Measurements from ENCODE around the gene MAP2K2. TPM values are rescaled to one million over a fixed set of nuclear protein-coding genes. Genes with fewer than 3 reads are reported as not detected.
A peak's percentile ranks its signal among the peaks of the same experiment; 100 is the strongest.

The MAP2K2 gene
- total RNA-seq, 1 donor from 2014 or later = 155 TPM

GRCh38 chr19:4077007-4077374, 46.9 kb downstream of the MAP2K2 start:
- Histone ChIP-seq H3K9me3 (no peaks in the 10 kb centered on the region), H3K27me3 (no peaks in the 10 kb centered on the region), H3K4me1 (peaks cover 0 to 9% of the 10 kb centered on the region in 2 donors), H3K27ac (peak overlapping the region in 1 of 2 donors; percentile 31), H3K36me3 (no peaks in the 10 kb centered on the region), H3K4me3 (no peak overlapping the region)
- TF ChIP-seq, protein P1, sequence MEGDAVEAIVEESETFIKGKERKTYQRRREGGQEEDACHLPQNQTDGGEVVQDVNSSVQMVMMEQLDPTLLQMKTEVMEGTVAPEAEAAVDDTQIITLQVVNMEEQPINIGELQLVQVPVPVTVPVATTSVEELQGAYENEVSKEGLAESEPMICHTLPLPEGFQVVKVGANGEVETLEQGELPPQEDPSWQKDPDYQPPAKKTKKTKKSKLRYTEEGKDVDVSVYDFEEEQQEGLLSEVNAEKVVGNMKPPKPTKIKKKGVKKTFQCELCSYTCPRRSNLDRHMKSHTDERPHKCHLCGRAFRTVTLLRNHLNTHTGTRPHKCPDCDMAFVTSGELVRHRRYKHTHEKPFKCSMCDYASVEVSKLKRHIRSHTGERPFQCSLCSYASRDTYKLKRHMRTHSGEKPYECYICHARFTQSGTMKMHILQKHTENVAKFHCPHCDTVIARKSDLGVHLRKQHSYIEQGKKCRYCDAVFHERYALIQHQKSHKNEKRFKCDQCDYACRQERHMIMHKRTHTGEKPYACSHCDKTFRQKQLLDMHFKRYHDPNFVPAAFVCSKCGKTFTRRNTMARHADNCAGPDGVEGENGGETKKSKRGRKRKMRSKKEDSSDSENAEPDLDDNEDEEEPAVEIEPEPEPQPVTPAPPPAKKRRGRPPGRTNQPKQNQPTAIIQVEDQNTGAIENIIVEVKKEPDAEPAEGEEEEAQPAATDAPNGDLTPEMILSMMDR (IDR thresholded peaks at IDR 0.05) = no peak
- intact Hi-C loops (cut with DNase I) = no loop called here
- no peak for DNase-seq (ENCODE audit: low spot score in 2 of 2)

- Histone ChIP-seq H3K4me1 (peaks cover 0 to 9% of the 10 kb centered on the region in 2 donors), H3K9me3 (no peaks in the 10 kb centered on the region), H3K36me3 (no peaks in the 10 kb centered on the region), H3K27me3 (no peaks in the 10 kb centered on the region), H3K27ac (no peak overlapping the region), H3K4me3 (no peak overlapping the region)
- DNase-seq (ENCODE audit: low spot score in 2 of 2) = no peak
- intact Hi-C loops (cut with DNase I) = no loop called here
- TF ChIP-seq, protein P1 (IDR thresholded peaks at IDR 0.05) = no peak
Measured at GRCh38 chr19:4075373-4075772, 48.5 kb downstream of the MAP2K2 start.

DNA sequence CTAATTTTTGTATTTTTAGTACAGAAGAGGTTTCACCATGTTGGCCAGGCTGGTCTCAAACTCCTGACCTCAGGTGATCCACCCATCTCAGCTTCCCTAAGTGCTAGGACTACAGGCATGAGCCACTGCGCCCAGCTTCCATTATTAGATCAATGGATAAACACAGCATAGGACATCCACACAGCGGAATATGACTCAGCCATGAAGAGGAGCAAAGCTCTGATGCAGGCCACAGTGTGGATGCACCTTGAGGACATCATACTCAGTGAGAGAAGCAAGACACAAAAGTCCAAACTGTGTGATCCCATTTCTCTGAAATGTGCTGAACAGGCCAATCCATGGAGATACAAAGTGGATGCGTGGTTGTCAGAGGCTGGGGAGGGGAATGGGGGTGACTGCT, 52.3 kb downstream of the MAP2K2 start:
- peaks cover 0 to 4% of the 10 kb centered on the region in 2 donors for H3K4me1 ChIP-seq
- TF ChIP-seq, protein P1 (IDR thresholded peaks at IDR 0.05) = no peak
- no peak overlapping the region for H3K27ac ChIP-seq
- no peaks in the 10 kb centered on the region for H3K27me3 ChIP-seq
- no peaks in the 10 kb centered on the region for H3K9me3 ChIP-seq
- intact Hi-C loops (cut with DNase I) = no loop called here
- no peak for DNase-seq (ENCODE audit: low spot score in 2 of 2)
- H3K4me3 ChIP-seq = no peak overlapping the region
- no peaks in the 10 kb centered on the region for H3K36me3 ChIP-seq

- H3K27ac ChIP-seq = no peak overlapping the region
- peak in 1 of 2 donors; percentile 68 for DNase-seq (ENCODE audit: low spot score in 2 of 2)
- intact Hi-C loops (cut with DNase I) = loop anchor here (5.0 kb wide), 3 partner anchors 102 to 307 kb away; partner anchors contain the start of genes ANKRD24, APBA3, MRPL54 and SIRT6
Measured at GRCh38 chr19:4069331-4069959, 54.5 kb downstream of the MAP2K2 start.

GRCh38 chr19:4068047-4068966, 55.6 kb downstream of the MAP2K2 start:
- H3K9me3 ChIP-seq = no peaks in the 10 kb centered on the region
- H3K27ac ChIP-seq = peak overlapping the region; percentile 88 to 90
- H3K4me3 ChIP-seq = peak overlapping the region; percentile 92 to 98
- no peaks in the 10 kb centered on the region for H3K36me3 ChIP-seq
- H3K27me3 ChIP-seq = no peaks in the 10 kb centered on the region
- TF ChIP-seq, protein P1 (IDR thresholded peaks at IDR 0.05) = no peak
- no peak for DNase-seq (ENCODE audit: low spot score in 2 of 2)
- intact Hi-C loops (cut with DNase I) = loop anchor here (5.0 kb wide), 3 partner anchors 101 to 306 kb away; partner anchors contain the start of genes ANKRD24, APBA3, MRPL54 and SIRT6
- H3K4me1 ChIP-seq = peaks cover 7 to 9% of the 10 kb centered on the region in 2 donors

More at GRCh38 chr19:4069331-4069959, 54.5 kb downstream of the MAP2K2 start:
- TF ChIP-seq, protein P1 (IDR thresholded peaks at IDR 0.05) = no peak
- Histone ChIP-seq H3K27me3 (no peaks in the 10 kb centered on the region), H3K4me3 (no peak overlapping the region), H3K4me1 (peaks cover 0 to 4% of the 10 kb centered on the region in 2 donors), H3K9me3 (no peaks in the 10 kb centered on the region), H3K36me3 (no peaks in the 10 kb centered on the region)
